GM06990 (cell line): ENCODE results near the gene NCAM2.

Experiments
- DNase-seq: peaks from one replicate; pipeline ENCODE4 v3.0.0-alpha.2; 2011; ENCODE audit not compliant: insufficient read length; ENCODE audit errors: extremely low read depth
- H3K27me3 ChIP-seq: replicated peaks from 2 replicates; pipeline ENCODE4 v1.6.0; 2011; ENCODE audit warnings: low read length; ENCODE audit not compliant: control insufficient read depth, insufficient read depth
- H3K36me3 ChIP-seq: 2 replicates; pipeline ENCODE4 v1.5.1; 2011; ENCODE audit warnings: low read length; ENCODE audit not compliant: control insufficient read depth, insufficient read depth
- H3K4me3 ChIP-seq: replicated peaks from 2 replicates; pipeline ENCODE4 v1.5.1; 2011; ENCODE audit warnings: low read depth, mild to moderate bottlenecking, control low read depth, low read length
- CTCF ChIP-seq: IDR thresholded peaks from 2 replicates; pipeline ENCODE4 v1.5.1; 2011; ENCODE audit warnings: low read length, control low read depth, mild to moderate bottlenecking, inconsistent platforms; ENCODE audit not compliant: insufficient read depth, poor library complexity, severe bottlenecking

The NCAM2 gene

GRCh38 chr21:21232320-21232719, 234.1 kb downstream of the NCAM2 start:
- no peaks in the 10 kb centered on the region for H3K36me3 ChIP-seq
- no peaks in the 10 kb centered on the region for H3K27me3 ChIP-seq
- no peak for TF ChIP-seq CTCF
- no peak overlapping the region for H3K4me3 ChIP-seq
- no peak for DNase-seq

GRCh38 chr21:21233051-21233450, 234.8 kb downstream of the NCAM2 start:
- no peaks in the 10 kb centered on the region for H3K36me3 ChIP-seq
- DNase-seq, result no peak
- no peak overlapping the region for H3K4me3 ChIP-seq
- TF ChIP-seq CTCF, result no peak
- no peaks in the 10 kb centered on the region for H3K27me3 ChIP-seq

GRCh38 chr21:21236996-21237395, 238.8 kb downstream of the NCAM2 start:
- TF ChIP-seq CTCF, result no peak
- DNase-seq, result no peak
- Histone ChIP-seq H3K36me3 (no peaks in the 10 kb centered on the region), H3K4me3 (no peak overlapping the region), H3K27me3 (no peaks in the 10 kb centered on the region)

GRCh38 chr21:21238629-21239400, 240.6 kb downstream of the NCAM2 start:
- H3K4me3 ChIP-seq, result no peak overlapping the region
- DNase-seq, result no peak
- no peaks in the 10 kb centered on the region for H3K36me3 ChIP-seq
- no peak for TF ChIP-seq CTCF
- H3K27me3 ChIP-seq, result no peaks in the 10 kb centered on the region

- Histone ChIP-seq H3K27me3 (no peaks in the 10 kb centered on the region), H3K36me3 (no peaks in the 10 kb centered on the region), H3K4me3 (no peak overlapping the region)
- no peak for TF ChIP-seq CTCF
- DNase-seq, result no peak
Measured at GRCh38 chr21:21241391-21241790, 243.2 kb downstream of the NCAM2 start.

GRCh38 chr21:21246007-21246406, 247.8 kb downstream of the NCAM2 start:
- no peak for TF ChIP-seq CTCF
- no peaks in the 10 kb centered on the region for H3K27me3 ChIP-seq
- H3K36me3 ChIP-seq, result no peaks in the 10 kb centered on the region
- no peak overlapping the region for H3K4me3 ChIP-seq
- no peak for DNase-seq
